ENCODE measurements around the gene TM9SF1. TPM values are rescaled to one million over a fixed set of nuclear protein-coding genes. Genes with fewer than 3 reads are reported as not detected.
"Not testable (repeated sequence)": the region's sequence is repeated elsewhere in the genome, so short reads cannot be mapped to it uniquely, and the experiment has no call there.

Gene TM9SF1
- total and polyA plus RNA-seq, 4 donors, result 30.7 to 62.9 (median 36.7) TPM

DNA sequence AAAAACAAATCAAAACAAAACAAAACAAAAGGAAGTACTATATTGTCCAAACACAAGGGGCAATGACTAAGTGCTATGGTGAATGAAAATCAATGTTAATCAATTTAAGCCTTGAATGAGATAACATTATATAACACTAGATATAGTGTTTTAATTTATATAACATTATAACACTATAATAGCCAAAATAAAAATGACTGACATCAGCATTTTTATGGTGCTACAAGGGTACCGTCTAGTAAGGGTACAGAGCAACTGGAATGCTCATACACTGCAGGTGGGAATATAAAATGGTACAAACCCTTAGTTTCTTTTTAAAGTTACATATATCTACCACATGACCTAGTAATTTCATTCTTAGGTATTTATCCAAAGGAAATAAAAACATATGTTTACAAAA is 31.2 kb upstream of the TM9SF1 start:
- H3K9me3 ChIP-seq (ENCODE audit: control insufficient read depth, insufficient read depth, low read length), result no peaks in the 10 kb centered on the region
- DNase-seq (ENCODE audit: low read depth in 4 of 6, low spot score in 6 of 6), result no peak
- peaks cover 8% of the 10 kb centered on the region for H3K4me1 ChIP-seq (ENCODE audit: control insufficient read depth, insufficient read depth, low read length)
- H3K27me3 ChIP-seq (ENCODE audit: control insufficient read depth, insufficient read depth, low read length), result no peaks in the 10 kb centered on the region
- WGBS (ENCODE audit: insufficient coverage), result no CpG with 5 or more reads among the region's 1 CpG
- H3K27ac ChIP-seq (ENCODE audit: low read depth, low read length), result no peak overlapping the region
- no peak overlapping the region for H3K4me3 ChIP-seq (ENCODE audit: low read depth, low read length)
- H3K36me3 ChIP-seq (ENCODE audit: control insufficient read depth, insufficient read depth, low read length), result peaks cover 10% of the 10 kb centered on the region

GRCh38 chr14:24224618-24225071 is 29.4 kb upstream of the TM9SF1 start:
- Histone ChIP-seq H3K27ac (ENCODE audit: low read depth, low read length) (no peak overlapping the region), H3K9me3 (ENCODE audit: control insufficient read depth, insufficient read depth, low read length) (no peaks in the 10 kb centered on the region), H3K27me3 (ENCODE audit: control insufficient read depth, insufficient read depth, low read length) (no peaks in the 10 kb centered on the region), H3K36me3 (ENCODE audit: control insufficient read depth, insufficient read depth, low read length) (peaks cover 10% of the 10 kb centered on the region), H3K4me3 (ENCODE audit: low read depth, low read length) (no peak overlapping the region), H3K4me1 (ENCODE audit: control insufficient read depth, insufficient read depth, low read length) (no peaks in the 10 kb centered on the region)
- WGBS (ENCODE audit: insufficient coverage), result 96% methylated on average over 7 of the region's 7 CpGs
- no peak for DNase-seq (ENCODE audit: low read depth in 4 of 6, low spot score in 6 of 6)

DNA sequence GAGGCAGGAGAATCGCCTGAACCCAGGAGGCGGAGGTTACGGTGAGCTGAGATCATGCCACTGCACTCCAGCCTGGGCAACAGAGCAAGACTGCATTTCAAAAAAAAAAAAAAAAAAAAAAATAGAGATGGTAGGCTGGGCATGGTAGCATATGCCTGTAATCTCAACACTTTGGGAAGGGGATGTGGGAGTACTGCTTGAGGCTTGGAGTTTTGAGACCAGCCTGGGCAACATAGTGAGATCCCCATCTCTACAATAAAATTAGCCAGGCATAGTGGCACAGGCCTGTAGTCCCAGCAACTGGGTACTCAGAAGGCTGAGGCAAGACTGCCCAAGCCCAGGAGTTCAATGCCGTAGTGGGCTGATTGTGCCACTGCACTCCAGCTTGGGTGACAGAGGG is 27.7 kb upstream of the TM9SF1 start:
- H3K36me3 ChIP-seq (ENCODE audit: control insufficient read depth, insufficient read depth, low read length); H3K4me3 ChIP-seq (ENCODE audit: low read depth, low read length); H3K9me3 ChIP-seq (ENCODE audit: control insufficient read depth, insufficient read depth, low read length); H3K27me3 ChIP-seq (ENCODE audit: control insufficient read depth, insufficient read depth, low read length); H3K4me1 ChIP-seq (ENCODE audit: control insufficient read depth, insufficient read depth, low read length); DNase-seq (ENCODE audit: low read depth in 4 of 6, low spot score in 6 of 6); H3K27ac ChIP-seq (ENCODE audit: low read depth, low read length): not testable (repeated sequence)
- 100% methylated on average over 3 of the region's 4 CpGs for WGBS (ENCODE audit: insufficient coverage)

- no peaks in the 10 kb centered on the region for H3K9me3 ChIP-seq (ENCODE audit: control insufficient read depth, insufficient read depth, low read length)
- peaks cover 11% of the 10 kb centered on the region for H3K4me1 ChIP-seq (ENCODE audit: control insufficient read depth, insufficient read depth, low read length)
- no CpG with 5 or more reads among the region's 3 CpGs for WGBS (ENCODE audit: insufficient coverage)
- no peak for DNase-seq (ENCODE audit: low read depth in 4 of 6, low spot score in 6 of 6)
- H3K4me3 ChIP-seq (ENCODE audit: low read depth, low read length), result no peak overlapping the region
- no peak overlapping the region for H3K27ac ChIP-seq (ENCODE audit: low read depth, low read length)
- no peaks in the 10 kb centered on the region for H3K27me3 ChIP-seq (ENCODE audit: control insufficient read depth, insufficient read depth, low read length)
- peaks cover 4% of the 10 kb centered on the region for H3K36me3 ChIP-seq (ENCODE audit: control insufficient read depth, insufficient read depth, low read length)
These were observed 24.3 kb upstream of the TM9SF1 start for GRCh38 chr14:24219521-24219920.

DNA sequence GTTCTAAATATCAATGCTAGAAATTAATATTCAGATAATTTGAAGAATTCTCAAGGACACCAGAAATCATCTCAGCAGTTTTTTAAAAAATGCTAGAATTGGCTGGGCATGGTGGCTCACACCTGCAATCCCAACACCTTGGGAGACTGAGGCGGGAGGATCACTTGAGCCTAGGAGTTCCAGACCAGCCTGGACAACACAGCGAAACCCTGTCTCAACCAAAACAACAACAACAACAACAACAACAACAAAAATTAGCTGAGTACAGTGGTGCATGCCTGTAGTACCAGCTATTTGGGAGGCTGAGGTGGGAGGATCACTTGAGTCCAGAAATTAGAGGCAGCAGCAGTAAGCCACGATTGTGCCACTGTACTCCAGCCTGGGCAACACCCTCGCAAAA is 23.8 kb upstream of the TM9SF1 start:
- Histone ChIP-seq H3K9me3 (ENCODE audit: control insufficient read depth, insufficient read depth, low read length) (no peaks in the 10 kb centered on the region), H3K27ac (ENCODE audit: low read depth, low read length) (no peak overlapping the region), H3K4me1 (ENCODE audit: control insufficient read depth, insufficient read depth, low read length) (peaks cover 12% of the 10 kb centered on the region), H3K27me3 (ENCODE audit: control insufficient read depth, insufficient read depth, low read length) (no peaks in the 10 kb centered on the region), H3K36me3 (ENCODE audit: control insufficient read depth, insufficient read depth, low read length) (peaks cover 4% of the 10 kb centered on the region), H3K4me3 (ENCODE audit: low read depth, low read length) (no peak overlapping the region)
- no CpG with 5 or more reads among the region's 4 CpGs for WGBS (ENCODE audit: insufficient coverage)
- DNase-seq (ENCODE audit: low read depth in 4 of 6, low spot score in 6 of 6), result no peak

DNA sequence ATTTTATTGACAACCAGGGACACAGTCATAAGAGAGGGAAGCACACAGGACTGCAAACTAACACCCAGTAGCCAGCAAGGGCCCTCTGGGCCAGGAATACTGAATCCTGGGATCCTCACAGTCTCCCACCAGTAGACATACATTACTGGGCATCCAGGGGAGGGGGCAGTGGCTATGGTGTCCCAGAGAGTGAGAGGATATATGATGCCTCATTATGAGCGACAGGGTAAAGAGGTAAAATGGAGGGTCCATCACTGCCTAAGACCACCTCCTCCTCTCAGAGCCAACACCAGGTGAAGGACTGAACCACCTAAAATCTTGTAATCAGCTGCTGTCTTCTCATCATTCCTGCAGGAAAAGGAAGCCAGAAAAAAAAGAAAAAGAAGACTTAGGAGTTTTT is 21.6 kb upstream of the TM9SF1 start:
- H3K36me3 ChIP-seq (ENCODE audit: control insufficient read depth, insufficient read depth, low read length); H3K4me3 ChIP-seq (ENCODE audit: low read depth, low read length); H3K27ac ChIP-seq (ENCODE audit: low read depth, low read length); H3K27me3 ChIP-seq (ENCODE audit: control insufficient read depth, insufficient read depth, low read length); H3K9me3 ChIP-seq (ENCODE audit: control insufficient read depth, insufficient read depth, low read length); DNase-seq (ENCODE audit: low read depth in 4 of 6, low spot score in 6 of 6): not testable (repeated sequence)
- no CpG with 5 or more reads among the region's 1 CpG for WGBS (ENCODE audit: insufficient coverage)
- peaks cover 30% of the 10 kb centered on the region for H3K4me1 ChIP-seq (ENCODE audit: control insufficient read depth, insufficient read depth, low read length)

GRCh38 chr14:24216345-24216699 is 21.1 kb upstream of the TM9SF1 start:
- no peaks in the 10 kb centered on the region for H3K9me3 ChIP-seq (ENCODE audit: control insufficient read depth, insufficient read depth, low read length)
- peak overlapping the region; percentile 94 for H3K27ac ChIP-seq (ENCODE audit: low read depth, low read length)
- no peak for DNase-seq (ENCODE audit: low read depth in 4 of 6, low spot score in 6 of 6)
- peak overlapping the region; percentile 96 for H3K4me3 ChIP-seq (ENCODE audit: low read depth, low read length)
- H3K27me3 ChIP-seq (ENCODE audit: control insufficient read depth, insufficient read depth, low read length), result no peaks in the 10 kb centered on the region
- peaks cover 32% of the 10 kb centered on the region for H3K4me1 ChIP-seq (ENCODE audit: control insufficient read depth, insufficient read depth, low read length)
- peaks cover 5% of the 10 kb centered on the region for H3K36me3 ChIP-seq (ENCODE audit: control insufficient read depth, insufficient read depth, low read length)
- 83% methylated on average over 1 of the region's 2 CpGs for WGBS (ENCODE audit: insufficient coverage)

- H3K9me3 ChIP-seq (ENCODE audit: control insufficient read depth, insufficient read depth, low read length), result no peaks in the 10 kb centered on the region
- H3K4me3 ChIP-seq (ENCODE audit: low read depth, low read length), result peak within 1 kb of the TSS; percentile 96
- H3K27ac ChIP-seq (ENCODE audit: low read depth, low read length), result peak within 1 kb of the TSS; percentile 94
- no peaks in the 10 kb centered on the region for H3K27me3 ChIP-seq (ENCODE audit: control insufficient read depth, insufficient read depth, low read length)
- H3K4me1 ChIP-seq (ENCODE audit: control insufficient read depth, insufficient read depth, low read length), result peaks cover 34% of the 10 kb centered on the region
- peak; percentile 70 to 98 (median 84) for DNase-seq (ENCODE audit: low read depth in 4 of 6, low spot score in 6 of 6)
- H3K36me3 ChIP-seq (ENCODE audit: control insufficient read depth, insufficient read depth, low read length), result peaks cover 11% of the 10 kb centered on the region
- WGBS (ENCODE audit: insufficient coverage), result 0% methylated on average over 32 of the region's 40 CpGs
These were observed 20.5 kb upstream of the TM9SF1 start, which contains the start of gene MDP1 for GRCh38 chr14:24215495-24216344. Gene MDP1 (minus strand): TSS chr14:24216066. CDS start chr14:24215955, 111 bp downstream.

DNA sequence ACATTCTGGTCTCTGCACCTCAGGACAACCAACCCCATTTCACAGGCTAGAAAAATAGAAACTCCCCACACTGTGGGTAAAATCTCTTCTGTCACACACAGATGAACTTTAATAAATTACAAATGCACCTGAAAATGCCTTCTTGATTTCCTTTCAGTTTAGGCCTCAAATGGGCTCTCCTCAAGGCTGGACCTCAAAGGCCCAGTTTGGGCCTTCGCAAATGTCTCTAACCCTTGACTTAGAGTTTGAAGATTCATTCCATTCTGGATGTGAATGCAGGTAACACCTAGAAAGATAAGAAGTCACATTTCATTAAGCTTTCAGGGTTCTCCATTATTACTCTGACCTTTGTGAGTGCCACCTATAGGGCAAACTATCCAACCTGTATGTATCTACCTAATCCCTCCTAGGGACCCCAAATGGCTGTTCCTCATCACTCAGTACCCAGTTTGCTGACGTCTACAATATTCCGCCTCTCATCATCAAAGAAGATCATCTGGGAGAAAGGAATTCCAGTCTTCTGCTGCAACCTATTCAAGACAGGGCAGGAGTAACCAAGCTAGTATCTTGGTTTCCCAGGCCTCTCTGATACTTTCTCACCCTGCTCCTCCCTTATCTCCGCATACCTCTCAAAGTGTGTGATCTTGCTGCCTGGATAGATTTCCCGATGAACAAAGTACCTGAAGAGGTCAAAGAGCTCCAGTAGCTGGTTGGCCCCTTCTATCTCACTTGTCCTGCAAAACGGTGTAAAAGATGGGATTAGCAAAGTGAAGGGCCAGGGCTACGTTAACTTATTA is 18.8 kb upstream of the TM9SF1 start:
- no peak for DNase-seq (ENCODE audit: low read depth in 4 of 6, low spot score in 6 of 6)
- no peaks in the 10 kb centered on the region for H3K9me3 ChIP-seq (ENCODE audit: control insufficient read depth, insufficient read depth, low read length)
- 91% methylated on average over 4 of the region's 7 CpGs for WGBS (ENCODE audit: insufficient coverage)
- peaks cover 23% of the 10 kb centered on the region for H3K36me3 ChIP-seq (ENCODE audit: control insufficient read depth, insufficient read depth, low read length)
- no peaks in the 10 kb centered on the region for H3K27me3 ChIP-seq (ENCODE audit: control insufficient read depth, insufficient read depth, low read length)
- peaks cover 34% of the 10 kb centered on the region for H3K4me1 ChIP-seq (ENCODE audit: control insufficient read depth, insufficient read depth, low read length)
- peak overlapping the region; percentile 99 for H3K27ac ChIP-seq (ENCODE audit: low read depth, low read length)
- peak overlapping the region; percentile 95 for H3K4me3 ChIP-seq (ENCODE audit: low read depth, low read length)

All from spinal cord (tissue), 10 donors.